Epidermal melanocyte (primary cell): ENCODE data around the gene A4GALT.
"Not testable (repeated sequence)": the region's sequence is repeated elsewhere in the genome, so short reads cannot be mapped to it uniquely, and the experiment has no call there.

ENCODE experiments used
- DNase-seq: peaks from one replicate; pipeline ENCODE4 v3.0.0; 2011; ENCODE audit warnings: low spot score; ENCODE audit not compliant: insufficient read length

Gene A4GALT

GRCh38 chr22:42742940-42743339, 22.3 kb upstream of the A4GALT start:
- peak; percentile 17 for DNase-seq

- DNase-seq = not testable (repeated sequence)
These were observed 19.6 kb upstream of the A4GALT start for GRCh38 chr22:42740320-42740719.

GRCh38 chr22:42734406-42734805, 13.7 kb upstream of the A4GALT start:
- no peak for DNase-seq

GRCh38 chr22:42733394-42733793, 12.7 kb upstream of the A4GALT start:
- DNase-seq = not testable (repeated sequence)

GRCh38 chr22:42732081-42732480, 11.4 kb upstream of the A4GALT start:
- no peak for DNase-seq

GRCh38 chr22:42726811-42727210, 6.1 kb upstream of the A4GALT start:
- DNase-seq = no peak

GRCh38 chr22:42725606-42726355, 5.1 kb upstream of the A4GALT start:
- no peak for DNase-seq

GRCh38 chr22:42724062-42724461, 3.4 kb upstream of the A4GALT start:
- DNase-seq = no peak

- DNase-seq = no peak
These were observed 370 bp upstream of the A4GALT start for GRCh38 chr22:42721045-42721434.

- no peak for DNase-seq
These were observed 911 bp downstream of the A4GALT start for GRCh38 chr22:42719656-42720262.

GRCh38 chr22:42719133-42719532, 1.5 kb downstream of the A4GALT start:
- DNase-seq = no peak

GRCh38 chr22:42717197-42717928, 3.3 kb downstream of the A4GALT start:
- DNase-seq = no peak

- DNase-seq = no peak
These were observed 4.0 kb downstream of the A4GALT start for GRCh38 chr22:42716649-42717127.

- peak; percentile 86 for DNase-seq
These were observed 4.4 kb downstream of the A4GALT start for GRCh38 chr22:42716221-42716620.

GRCh38 chr22:42714768-42715390, 5.8 kb downstream of the A4GALT start:
- no peak for DNase-seq

GRCh38 chr22:42714308-42714707, 6.4 kb downstream of the A4GALT start:
- DNase-seq = no peak

- no peak for DNase-seq
These were observed 8.5 kb downstream of the A4GALT start for GRCh38 chr22:42711895-42712837.

GRCh38 chr22:42711281-42711731, 9.4 kb downstream of the A4GALT start:
- DNase-seq = no peak

GRCh38 chr22:42708417-42708816, 12.3 kb downstream of the A4GALT start:
- DNase-seq = no peak

GRCh38 chr22:42707496-42707895, 13.2 kb downstream of the A4GALT start:
- no peak for DNase-seq

- no peak for DNase-seq
These were observed 15.8 kb downstream of the A4GALT start for GRCh38 chr22:42704896-42705295.
